ENCODE measurements around the gene ZNF831.

Gene ZNF831

DNA sequence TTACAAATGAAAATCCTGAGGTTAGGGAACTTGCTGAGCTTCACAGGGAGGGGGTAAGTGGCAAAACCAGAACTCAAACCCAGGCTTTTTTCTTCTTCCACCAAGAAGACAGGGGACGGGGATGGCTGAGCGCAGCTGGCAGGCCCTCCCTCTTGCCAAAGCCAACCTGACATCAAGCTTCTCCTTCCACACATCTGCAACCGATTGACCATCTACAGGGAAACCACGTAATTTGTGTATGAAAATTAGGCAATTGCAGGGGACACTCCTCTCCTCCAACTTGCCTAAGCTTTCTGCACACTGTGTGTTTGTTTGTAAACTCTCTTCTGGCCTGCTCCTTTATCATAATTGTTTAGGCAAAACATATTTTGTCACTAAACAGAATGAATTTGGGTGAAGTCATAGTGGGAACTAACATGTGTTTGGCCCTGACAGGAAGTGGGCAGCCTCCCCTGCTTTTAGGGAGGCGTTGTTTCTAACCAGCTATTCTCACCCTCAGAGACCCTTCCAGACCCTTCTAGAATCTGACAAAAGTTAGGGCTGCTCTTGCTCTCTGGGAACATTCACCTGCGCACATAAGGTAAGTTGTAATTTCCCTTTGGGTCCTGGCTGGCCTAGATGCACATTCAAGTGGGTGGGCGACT lies 18.9 kb downstream of the ZNF831 start:
- no peak for DNase-seq

- DNase-seq, result no peak
These were observed 20.1 kb downstream of the ZNF831 start for GRCh38 chr20:59183751-59184150.

DNA sequence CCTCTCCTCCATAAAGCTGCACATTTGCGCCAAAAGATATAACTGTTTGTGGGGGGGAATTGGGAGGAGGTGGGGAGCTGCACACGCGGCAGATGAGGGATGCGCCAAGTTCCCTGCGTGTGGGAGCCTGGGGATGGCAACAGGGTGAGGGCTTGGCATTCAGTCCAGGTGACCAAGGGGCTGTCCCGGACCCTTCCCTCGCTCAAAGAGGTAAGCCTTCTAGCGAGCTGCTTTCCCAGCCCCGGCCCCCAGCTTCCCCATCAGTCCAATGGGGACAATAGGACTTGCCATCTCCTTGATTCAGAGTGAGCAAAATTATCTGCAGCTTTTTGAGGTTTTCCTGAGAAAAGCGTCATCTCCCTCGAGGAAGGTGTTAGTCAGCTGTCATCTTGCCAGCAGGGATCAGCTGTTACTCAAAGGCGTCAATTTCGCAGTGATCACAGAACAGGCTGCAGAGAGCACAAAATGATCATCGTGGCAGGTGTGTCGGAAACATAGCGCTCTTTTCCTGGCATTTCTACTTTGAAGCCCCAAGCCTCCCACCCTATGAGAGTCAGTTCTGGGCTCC lies 21.3 kb downstream of the ZNF831 start:
- no peak for DNase-seq

GRCh38 chr20:59185809-59186208 lies 22.2 kb downstream of the ZNF831 start:
- DNase-seq, result no peak

DNA sequence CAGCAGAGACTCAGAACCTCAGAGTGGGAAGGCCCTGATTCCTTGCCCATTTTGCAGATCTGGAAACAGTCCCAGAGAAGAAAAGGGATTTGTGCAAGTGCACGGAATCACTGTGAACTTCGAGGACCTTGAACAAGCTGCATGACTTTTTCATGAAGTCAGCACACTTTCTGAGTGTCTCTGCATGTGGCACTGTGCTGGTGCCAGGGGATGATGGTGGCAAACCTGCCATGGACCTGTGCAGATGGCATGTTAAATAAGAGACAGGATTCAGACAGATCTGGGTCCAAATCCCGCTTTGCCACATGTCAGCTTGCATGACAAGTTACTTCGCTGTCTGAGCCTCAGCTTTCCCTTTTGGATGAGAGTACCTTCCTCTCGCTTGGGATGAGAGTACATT lies 26.8 kb downstream of the ZNF831 start:
- no peak for DNase-seq

DNA sequence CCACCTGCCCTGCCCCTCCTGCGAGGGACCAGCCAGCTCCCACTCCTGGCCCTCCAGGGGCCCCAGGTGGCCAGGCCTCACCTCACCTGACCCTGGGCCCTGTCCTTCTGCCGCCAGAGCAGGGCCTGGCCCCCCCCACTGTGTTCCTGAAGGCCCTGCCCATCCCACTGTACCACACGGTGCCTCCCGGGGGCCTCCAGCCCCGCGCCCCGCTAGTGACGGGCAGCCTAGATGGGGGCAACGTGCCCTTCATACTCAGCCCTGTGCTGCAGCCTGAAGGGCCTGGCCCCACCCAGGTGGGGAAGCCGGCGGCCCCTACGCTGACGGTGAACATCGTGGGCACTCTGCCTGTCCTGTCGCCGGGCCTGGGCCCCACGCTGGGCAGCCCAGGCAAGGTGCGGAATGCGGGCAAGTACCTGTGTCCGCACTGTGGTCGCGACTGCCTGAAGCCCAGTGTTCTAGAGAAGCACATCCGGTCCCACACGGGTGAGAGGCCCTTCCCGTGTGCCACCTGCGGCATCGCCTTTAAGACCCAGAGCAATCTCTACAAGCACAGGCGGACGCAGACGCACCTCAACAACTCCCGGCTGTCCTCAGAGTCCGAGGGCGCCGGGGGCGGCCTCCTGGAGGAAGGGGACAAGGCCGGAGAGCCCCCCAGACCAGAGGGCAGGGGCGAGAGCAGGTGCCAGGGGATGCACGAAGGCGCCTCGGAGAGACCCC lies 27.6 kb downstream of the ZNF831 start:
- DNase-seq, result no peak

DNA sequence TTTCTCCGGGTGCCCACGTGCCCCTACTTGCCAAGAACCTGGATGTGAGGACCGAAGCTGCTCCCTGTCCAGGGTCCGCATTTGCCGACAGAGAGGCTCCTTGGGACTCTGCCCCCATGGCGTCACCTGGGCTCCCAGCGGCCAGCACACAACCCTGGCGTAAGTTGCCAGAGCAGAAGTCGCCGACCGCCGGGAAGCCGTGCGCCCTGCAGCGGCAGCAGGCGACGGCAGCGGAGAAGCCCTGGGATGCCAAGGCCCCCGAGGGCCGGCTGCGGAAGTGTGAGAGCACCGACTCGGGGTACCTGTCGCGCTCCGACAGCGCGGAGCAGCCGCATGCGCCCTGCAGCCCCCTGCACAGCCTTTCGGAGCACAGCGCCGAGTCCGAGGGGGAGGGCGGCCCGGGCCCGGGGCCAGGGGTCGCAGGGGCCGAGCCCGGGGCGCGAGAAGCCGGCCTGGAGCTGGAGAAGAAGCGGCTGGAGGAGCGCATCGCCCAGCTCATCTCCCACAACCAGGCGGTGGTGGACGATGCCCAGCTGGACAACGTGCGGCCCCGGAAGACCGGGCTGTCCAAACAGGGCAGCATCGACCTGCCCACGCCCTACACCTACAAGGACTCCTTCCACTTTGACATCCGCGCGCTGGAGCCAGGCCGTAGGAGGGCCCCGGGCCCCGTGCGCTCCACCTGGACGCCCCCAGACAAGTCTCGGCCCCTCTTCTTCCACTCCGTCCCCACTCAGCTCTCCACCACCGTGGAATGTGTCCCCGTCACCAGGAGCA lies 28.3 kb downstream of the ZNF831 start:
- DNase-seq, result no peak

DNA sequence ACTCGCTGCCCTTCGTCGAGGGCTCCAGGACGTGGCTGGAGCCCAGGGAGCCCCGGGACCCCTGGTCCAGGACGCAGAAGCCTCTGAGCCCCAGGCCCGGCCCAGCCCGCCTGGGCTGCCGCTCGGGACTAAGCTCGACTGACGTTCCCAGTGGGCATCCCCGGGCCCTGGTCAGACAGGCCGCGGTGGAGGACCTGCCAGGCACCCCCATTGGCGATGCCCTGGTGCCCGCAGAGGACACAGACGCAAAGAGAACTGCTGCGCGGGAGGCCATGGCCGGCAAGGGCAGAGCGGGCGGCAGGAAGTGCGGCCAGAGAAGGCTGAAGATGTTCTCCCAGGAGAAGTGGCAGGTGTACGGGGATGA lies 28.9 kb downstream of the ZNF831 start:
- no peak for DNase-seq

GRCh38 chr20:59193325-59193724 lies 29.7 kb downstream of the ZNF831 start:
- DNase-seq, result no peak

GRCh38 chr20:59194023-59194935 lies 30.7 kb downstream of the ZNF831 start:
- no peak for DNase-seq

GRCh38 chr20:59195316-59195993 lies 31.8 kb downstream of the ZNF831 start:
- DNase-seq, result no peak

DNA sequence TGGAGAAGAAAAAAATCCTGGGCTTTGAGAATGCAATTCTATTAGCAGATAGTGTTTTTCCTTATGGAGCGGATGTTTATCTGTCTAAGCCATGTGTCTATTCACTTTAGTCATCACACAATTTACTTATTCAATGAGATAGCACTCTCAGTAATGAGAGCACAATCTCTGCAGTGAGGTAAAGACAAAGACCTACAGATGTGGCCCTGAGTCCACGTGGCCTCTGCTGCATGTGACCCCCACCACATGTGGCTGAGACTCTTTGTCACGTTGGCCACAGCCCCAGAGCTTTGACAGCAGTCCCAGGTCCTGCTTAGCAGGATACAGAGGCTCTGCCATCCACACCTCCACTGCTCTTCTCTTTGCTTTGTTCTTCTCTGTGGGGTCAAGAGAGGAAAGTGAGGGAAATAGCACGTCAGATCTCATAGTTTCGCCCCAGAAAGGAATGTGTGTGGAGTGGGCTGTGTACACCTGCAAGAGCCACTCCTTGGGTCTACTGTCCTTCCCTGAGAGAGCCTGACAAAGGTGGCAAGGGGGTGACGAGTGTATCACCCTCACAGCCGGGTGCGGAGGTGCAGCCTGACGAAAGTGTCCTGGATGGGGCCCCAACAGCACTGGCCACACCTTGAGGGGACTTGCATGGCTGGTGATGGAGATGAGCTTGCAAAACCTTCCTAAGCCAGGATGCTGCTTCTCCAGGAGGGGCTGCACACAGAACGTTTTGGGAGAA lies 40.7 kb downstream of the ZNF831 start:
- no peak for DNase-seq

DNA sequence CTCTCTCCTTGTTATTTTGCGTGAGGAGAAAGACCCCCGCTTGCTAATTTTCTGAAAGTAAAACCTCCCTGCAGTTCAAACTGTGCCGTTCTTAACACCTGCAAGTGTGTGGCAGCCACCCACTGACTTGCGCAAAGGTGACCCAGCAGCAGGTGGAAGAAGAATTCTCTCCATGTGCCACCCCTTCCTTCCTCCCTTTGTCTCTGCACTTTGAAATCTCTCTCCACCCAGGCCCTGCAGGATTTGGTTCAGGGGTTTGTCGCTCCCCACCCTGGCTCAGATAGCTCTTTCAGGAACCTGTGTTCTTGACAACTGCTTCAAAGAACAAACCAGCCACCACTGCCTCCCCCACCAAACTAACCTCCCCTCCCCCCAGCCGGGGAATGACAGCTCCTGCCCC lies 41.4 kb downstream of the ZNF831 start:
- DNase-seq, result no peak

DNA sequence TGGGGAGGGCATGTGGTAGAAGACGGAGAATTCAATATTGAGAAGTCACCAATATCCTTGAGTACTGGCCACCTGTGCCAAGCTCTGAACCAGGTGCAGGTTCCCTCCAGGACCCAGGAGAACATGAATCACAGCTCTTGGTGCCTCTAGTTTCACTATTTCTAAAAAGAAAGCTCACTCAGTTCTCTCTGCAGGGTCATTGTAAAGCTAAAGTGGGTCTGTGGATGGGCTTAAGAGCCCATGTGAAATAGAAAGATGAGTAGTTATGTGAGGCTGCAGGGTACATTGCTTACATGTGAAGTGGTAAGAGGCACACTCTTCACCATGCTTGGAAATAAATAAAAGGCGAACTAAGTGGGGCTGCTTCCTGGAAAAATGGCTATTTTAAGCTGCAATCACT lies 43.6 kb downstream of the ZNF831 start:
- DNase-seq, result no peak

DNA sequence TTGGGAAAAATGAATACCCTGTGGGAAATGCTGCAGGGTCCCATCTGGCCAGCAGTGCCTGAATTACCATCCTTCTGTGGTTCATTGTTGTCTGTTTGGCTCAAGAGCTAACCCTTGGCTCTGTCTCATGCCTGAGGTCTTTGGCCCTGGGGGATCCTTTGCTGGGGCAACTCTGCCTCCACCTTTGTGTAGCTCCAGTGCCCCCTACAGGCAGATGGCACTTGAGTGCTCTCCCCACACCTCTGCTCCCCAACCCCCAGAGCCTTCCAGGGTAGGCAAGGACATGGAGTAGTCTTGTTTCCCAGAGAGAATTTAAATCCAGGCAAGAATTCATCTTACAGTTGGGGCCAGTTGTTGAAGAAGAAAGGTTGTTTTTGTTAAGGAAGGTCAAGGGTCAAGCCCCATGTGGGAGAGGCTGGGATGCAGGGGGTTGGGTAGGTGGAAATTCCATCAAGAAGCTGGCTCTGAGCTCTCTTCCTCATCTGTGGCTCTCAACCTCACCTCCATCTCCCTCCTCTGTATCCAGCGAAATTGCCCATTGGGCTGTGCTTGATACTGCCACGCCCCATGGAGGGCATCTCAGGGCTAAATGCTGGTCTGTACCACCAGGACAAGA lies 44.2 kb downstream of the ZNF831 start:
- DNase-seq, result no peak

GRCh38 chr20:59210186-59210585 lies 46.6 kb downstream of the ZNF831 start:
- no peak for DNase-seq

GRCh38 chr20:59211208-59211765 lies 47.7 kb downstream of the ZNF831 start:
- no peak for DNase-seq

DNA sequence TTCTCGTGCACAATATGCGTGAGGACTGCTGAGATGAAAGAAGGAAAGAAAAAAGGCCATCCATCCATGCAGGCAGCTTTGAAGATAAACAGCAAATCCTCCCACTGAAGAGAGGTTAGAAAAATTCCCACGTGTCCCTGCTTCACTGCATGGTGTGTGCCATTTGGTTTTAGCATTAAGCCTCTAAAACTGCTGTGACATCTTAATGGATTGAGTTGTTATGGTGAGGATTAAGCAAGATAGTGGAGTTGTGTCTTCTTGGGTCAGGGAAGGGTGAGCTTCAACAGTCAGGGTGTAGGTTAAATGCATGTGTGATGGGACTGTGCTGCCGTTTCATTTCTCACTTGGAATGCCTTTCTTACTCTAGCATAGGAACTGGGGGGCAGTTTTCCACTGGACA lies 50.5 kb downstream of the ZNF831 start:
- DNase-seq, result no peak

DNA sequence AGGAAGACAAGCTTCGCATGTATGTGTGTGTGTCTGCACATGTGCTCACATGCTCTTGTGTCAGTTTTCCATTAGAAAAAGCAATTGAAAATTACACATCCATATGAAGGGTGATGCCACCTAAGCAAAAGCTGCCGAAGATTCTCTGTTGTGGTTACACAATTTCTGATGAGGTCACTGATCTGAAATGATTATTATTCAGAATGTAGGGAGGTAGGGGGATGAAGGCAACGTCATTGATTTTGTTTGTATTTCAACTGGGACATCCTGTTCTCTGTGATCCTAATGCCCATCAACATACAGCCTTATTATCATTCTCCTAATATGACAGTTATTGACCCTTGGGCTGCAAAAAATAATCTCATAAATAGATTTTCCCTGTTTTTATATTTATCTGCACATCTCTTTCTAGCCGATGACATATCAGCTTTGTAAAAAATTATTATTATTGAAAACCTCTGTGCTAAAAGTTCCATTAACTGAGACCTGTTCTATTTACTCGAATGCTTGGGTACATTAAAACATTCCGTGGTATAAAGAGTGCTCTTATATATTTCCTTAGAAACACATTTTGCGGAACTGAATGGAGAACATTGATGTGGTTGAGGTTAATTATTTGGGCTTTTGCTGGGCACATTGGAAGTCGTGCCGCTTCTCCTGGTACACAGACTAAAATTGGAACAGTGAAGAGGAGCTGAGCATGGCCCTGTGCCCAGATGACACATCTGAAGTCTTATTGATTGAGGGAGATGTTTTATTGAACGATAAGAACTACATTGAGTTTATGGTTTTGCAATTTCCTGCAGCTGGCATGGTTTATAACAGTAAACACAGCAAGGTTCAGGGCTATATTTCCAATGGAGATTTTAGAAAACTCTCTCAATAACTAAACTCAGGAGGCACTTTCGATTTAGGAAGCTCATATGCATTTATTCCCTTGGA lies 51.3 kb downstream of the ZNF831 start:
- DNase-seq, result no peak
